Endothelial cell of umbilical vein (primary cell): ENCODE results near the gene LMAN1L. TPM values are rescaled to one million over a fixed set of nuclear protein-coding genes. Genes with fewer than 3 reads are reported as not detected.

Experiments
- BruUV-seq: library from RNA; stranded (reverse); fragments of 400-500 nt; replicated peaks from 2 replicates; lab custom pipeline; 2021; lab: Mats Ljungman, UMichigan
- CTCF ChIA-PET: fragments of 300-600, 350-600 bp; sonication (Branson Sonifier 250); formaldehyde crosslinking; loops from one replicate; lab custom pipeline; 2021; ENCODE audit warnings: antibody characterized with exemption, inconsistent platforms; lab: Charles Lee
- POLR2A ChIA-PET: fragments of 300-600, 350-600 bp; sonication (Branson Sonifier 250); formaldehyde crosslinking; loops from one replicate; lab custom pipeline; 2021; ENCODE audit warnings: antibody characterized with exemption, inconsistent platforms; lab: Charles Lee
- DNase-seq: peaks from one replicate; pipeline ENCODE4 v3.0.0-alpha.2; 2011; ENCODE audit warnings: low read depth, low spot score
- FAIRE-seq: peaks from 2 replicates; lab custom pipeline; 2011; peaks lifted over from hg19 to GRCh38; lab: Jason Lieb, UNC
- H2AFZ ChIP-seq: 2 replicates; pipeline ENCODE4 v1.6.0; 2012; ENCODE audit warnings: low read depth, low read length, control low read depth, inconsistent platforms
- H3K27ac ChIP-seq: 2 replicates; pipeline ENCODE4 v1.5.1; 2011; ENCODE audit warnings: low read depth, mild to moderate bottlenecking, control low read depth, low read length, moderate library complexity; ENCODE audit not compliant: insufficient read depth
- H3K27me3 ChIP-seq, 2 experiments: 2 replicates each; pipeline versions ENCODE4 v1.6.0 to v1.6.1; 2011; ENCODE audit warnings: low read length in 2 of 2, mixed read lengths in 1 of 2; ENCODE audit not compliant: control insufficient read depth in 2 of 2, insufficient read depth in 2 of 2
- H3K36me3 ChIP-seq, 2 experiments: 2 replicates in 1 of 2; 3 replicates in 1 of 2; pipeline ENCODE4 v1.5.1; 2011; ENCODE audit warnings: low read length in 2 of 2, mild to moderate bottlenecking in 1 of 2, moderate library complexity in 1 of 2; ENCODE audit not compliant: control insufficient read depth in 2 of 2, insufficient read depth in 2 of 2; ENCODE audit errors: extremely low read depth in 1 of 2
- H3K4me1 ChIP-seq: 3 replicates; pipeline ENCODE4 v1.5.1; 2011; ENCODE audit warnings: mild to moderate bottlenecking, low read length; ENCODE audit not compliant: control insufficient read depth, insufficient read depth; ENCODE audit errors: extremely low read depth
- H3K4me2 ChIP-seq: 2 replicates; pipeline ENCODE4 v1.6.1; 2011; ENCODE audit warnings: low read length, control low read depth, mixed read lengths; ENCODE audit not compliant: insufficient read depth
- H3K4me3 ChIP-seq, 3 experiments: fragments of 200-600 bp in 1 of 3; sonication (generic), shearing (Covaris generic) in 1 of 3; replicated peaks in 1 of 3; 2 replicates each; pipeline ENCODE4 v1.5.1; 2011 to 2016; ENCODE audit warnings: control low read depth in 3 of 3, low read length in 3 of 3, mild to moderate bottlenecking in 2 of 3, inconsistent platforms in 1 of 3, low read depth in 1 of 3, moderate library complexity in 1 of 3; ENCODE audit not compliant: insufficient read depth in 1 of 3
- H3K79me2 ChIP-seq: 2 replicates; pipeline ENCODE4 v1.6.0; 2012; ENCODE audit warnings: low read length, inconsistent platforms; ENCODE audit not compliant: control insufficient read depth, insufficient read depth
- H3K9ac ChIP-seq: replicated peaks from 2 replicates; pipeline ENCODE3; 2011; ENCODE audit warnings: low read length, control low read depth; ENCODE audit not compliant: insufficient read depth; ENCODE audit errors: extremely low read depth
- H3K9me1 ChIP-seq: replicated peaks from 3 replicates; pipeline ENCODE4 v1.6.0; 2011; ENCODE audit warnings: mild to moderate bottlenecking, low read length; ENCODE audit not compliant: control insufficient read depth, insufficient read depth; ENCODE audit errors: extremely low read depth
- H3K9me3 ChIP-seq: replicated peaks from 2 replicates; pipeline ENCODE4 v1.5.1; 2012; ENCODE audit warnings: low read length, inconsistent platforms; ENCODE audit not compliant: control insufficient read depth, insufficient read depth
- H4K20me1 ChIP-seq: replicated peaks from 2 replicates; pipeline ENCODE3; 2011; ENCODE audit warnings: mild to moderate bottlenecking, low read length; ENCODE audit not compliant: control insufficient read depth, insufficient read depth; ENCODE audit errors: extremely low read depth
- EZH2 ChIP-seq: IDR thresholded peaks from 2 replicates; pipeline ENCODE4 v1.6.1; 2012; ENCODE audit warnings: borderline replicate concordance, low read depth, mild to moderate bottlenecking, moderate library complexity, low read length, inconsistent platforms; ENCODE audit not compliant: severe bottlenecking
- FOS ChIP-seq: IDR thresholded peaks from 2 replicates; pipeline ENCODE4 v1.6.1; 2011; ENCODE audit warnings: mild to moderate bottlenecking, low read length, moderate library complexity, borderline replicate concordance; ENCODE audit not compliant: insufficient read depth
- GATA2 ChIP-seq: IDR thresholded peaks from 2 replicates; pipeline ENCODE4 v1.7.0; 2011; ENCODE audit warnings: low read depth, mild to moderate bottlenecking, moderate library complexity, mixed read lengths, low read length; ENCODE audit not compliant: insufficient read length, insufficient read depth
- JUN ChIP-seq: IDR thresholded peaks from 2 replicates; pipeline ENCODE4 v1.6.1; 2011; ENCODE audit warnings: borderline replicate concordance, low read depth; ENCODE audit not compliant: insufficient read length, insufficient read depth
- MYC ChIP-seq: IDR thresholded peaks from one replicate; pipeline ENCODE4 v1.6.1; 2011; ENCODE audit warnings: mild to moderate bottlenecking, low read depth, low read length
- POLR2A ChIP-seq: IDR thresholded peaks from 2 replicates; pipeline ENCODE4 v1.6.1; 2012; ENCODE audit warnings: low read depth, mild to moderate bottlenecking, control low read depth, low read length
- POLR2AphosphoS5 ChIP-seq: IDR thresholded peaks from 2 replicates; pipeline ENCODE4 v1.6.1; 2012; ENCODE audit warnings: low read depth, mild to moderate bottlenecking, control low read depth, low read length, moderate library complexity; ENCODE audit not compliant: insufficient read depth
- dilution Hi-C: fragments of 300-500 bp; cut with MboI; formaldehyde crosslinking; loops from one replicate; pipeline ENCODE4 v1.15.0; 2019; ENCODE audit warnings: low sequenced_read_pairs; ENCODE audit not compliant: extremely low pct_ligation_motif_present
- intact Hi-C: fragments of 100-400 bp; cut with micrococcal nuclease; formaldehyde crosslinking; loops from one replicate; pipeline ENCODE4 v1.10.0; 2022
- polyA plus RNA-seq, 4 experiments: library from polyadenylated mRNA; depleted of rRNA in 3 of 4; stranded (reverse) in 3 of 4; unstranded in 1 of 4; fragments of >200 nt; gene quantifications; 2 replicates each; pipeline versions ENCODE4 v1.2.1 to v1.2.3, GENCODE V29; 2011 to 2012; ENCODE audit warnings: missing spikeins in 1 of 4
- total RNA-seq: library from RNA; stranded (reverse); gene quantifications from 2 replicates; pipeline ENCODE4 v1.2.3, GENCODE V29; 2021
- TF ChIP-seq, protein P1 (sequence below): IDR thresholded peaks from 2 replicates; pipeline ENCODE4 v1.6.1; 2011; ENCODE audit not compliant: insufficient read depth, insufficient read length
- TF ChIP-seq, protein P2 (sequence below), 2 donors: IDR thresholded peaks; 1 replicate in 1 of 2; 2 replicates in 1 of 2; pipeline ENCODE4 v1.5.1; 2011; ENCODE audit warnings: low read length in 2 of 2, mild to moderate bottlenecking in 2 of 2, moderate library complexity in 2 of 2, control low read depth in 1 of 2, inconsistent platforms in 1 of 2, low read depth in 1 of 2; ENCODE audit not compliant: insufficient read depth in 1 of 2; ENCODE audit errors: extremely low read depth in 1 of 2

The LMAN1L gene
- total and polyA plus RNA-seq, 2 donors (not counting 3 experiments of a cell fraction or from before 2014, with no cell fraction given) = not detected

DNA sequence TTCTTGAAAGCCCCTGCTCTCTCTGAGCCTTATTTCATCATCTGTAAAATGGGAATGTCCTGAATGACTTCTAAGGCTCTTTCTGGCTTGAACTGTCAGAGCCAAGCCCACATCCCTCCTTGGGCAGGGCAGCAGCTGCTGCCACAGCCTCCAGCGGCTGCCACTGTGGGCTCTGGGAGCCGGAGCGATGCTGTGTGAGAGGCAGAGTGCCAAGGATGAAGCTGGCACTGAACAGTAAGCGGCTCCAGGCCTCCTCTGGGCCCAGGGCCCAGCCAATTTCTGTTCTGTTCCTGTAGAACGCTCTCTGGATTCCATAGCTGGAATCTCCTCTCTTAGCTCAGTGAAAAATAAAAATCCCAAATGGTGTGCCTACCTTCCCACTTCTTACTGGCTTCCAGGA is 18.2 kb downstream of the LMAN1L start:
- dilution Hi-C loops = no loop called here

More for the DNA sequence above, 18.2 kb downstream of the LMAN1L start:
- Histone ChIP-seq H3K27ac (no peak overlapping the region), H3K9me3 (no peaks in the 10 kb centered on the region), H3K27me3 (peaks cover 14 to 17% of the 10 kb centered on the region in 2 experiments), H3K4me2 (no peak overlapping the region), H3K79me2 (no peaks in the 10 kb centered on the region), H4K20me1 (no peaks in the 10 kb centered on the region), H2AFZ (no peak overlapping the region), H3K9ac (no peak overlapping the region), H3K36me3 (no peaks in the 10 kb centered on the region), H3K4me3 (no peak overlapping the region), H3K9me1 (no peaks in the 10 kb centered on the region), H3K4me1 (no peaks in the 10 kb centered on the region)
- CTCF ChIA-PET = interaction anchor here (0.8 to 2.8 kb wide), 5 partner anchors 11 to 60 kb away, joined by 3 to 14 read pairs (median 3); no protein-coding TSS in a partner anchor
- intact Hi-C loops = no loop called here
- BruUV-seq = no TSS peak
- DNase-seq (no peak), FAIRE-seq (no peak)
- POLR2A ChIA-PET = no interaction called here
- TF ChIP-seq, protein P1, sequence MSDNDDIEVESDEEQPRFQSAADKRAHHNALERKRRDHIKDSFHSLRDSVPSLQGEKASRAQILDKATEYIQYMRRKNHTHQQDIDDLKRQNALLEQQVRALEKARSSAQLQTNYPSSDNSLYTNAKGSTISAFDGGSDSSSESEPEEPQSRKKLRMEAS = no peak
- no peak for TF ChIP-seq JUN
- TF ChIP-seq EZH2 = no peak
- TF ChIP-seq GATA2 = no peak
- TF ChIP-seq FOS = no peak
- TF ChIP-seq, protein P2, sequence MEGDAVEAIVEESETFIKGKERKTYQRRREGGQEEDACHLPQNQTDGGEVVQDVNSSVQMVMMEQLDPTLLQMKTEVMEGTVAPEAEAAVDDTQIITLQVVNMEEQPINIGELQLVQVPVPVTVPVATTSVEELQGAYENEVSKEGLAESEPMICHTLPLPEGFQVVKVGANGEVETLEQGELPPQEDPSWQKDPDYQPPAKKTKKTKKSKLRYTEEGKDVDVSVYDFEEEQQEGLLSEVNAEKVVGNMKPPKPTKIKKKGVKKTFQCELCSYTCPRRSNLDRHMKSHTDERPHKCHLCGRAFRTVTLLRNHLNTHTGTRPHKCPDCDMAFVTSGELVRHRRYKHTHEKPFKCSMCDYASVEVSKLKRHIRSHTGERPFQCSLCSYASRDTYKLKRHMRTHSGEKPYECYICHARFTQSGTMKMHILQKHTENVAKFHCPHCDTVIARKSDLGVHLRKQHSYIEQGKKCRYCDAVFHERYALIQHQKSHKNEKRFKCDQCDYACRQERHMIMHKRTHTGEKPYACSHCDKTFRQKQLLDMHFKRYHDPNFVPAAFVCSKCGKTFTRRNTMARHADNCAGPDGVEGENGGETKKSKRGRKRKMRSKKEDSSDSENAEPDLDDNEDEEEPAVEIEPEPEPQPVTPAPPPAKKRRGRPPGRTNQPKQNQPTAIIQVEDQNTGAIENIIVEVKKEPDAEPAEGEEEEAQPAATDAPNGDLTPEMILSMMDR (IDR thresholded peaks at IDR 0.05; ENCODE audit: extremely low read depth in 1 of 2, insufficient read depth in 1 of 2, low read depth in 1 of 2, low read length in 2 of 2) = no peak
- TF ChIP-seq POLR2A = no peak
- TF ChIP-seq POLR2AphosphoS5 = no peak
- no peak for TF ChIP-seq MYC
